Dermis blood vessel endothelial cell (primary cell): ENCODE results near the gene CDCA5. TPM values are rescaled to one million over a fixed set of nuclear protein-coding genes. Genes with fewer than 3 reads are reported as not detected.
A peak's percentile ranks its signal among the peaks of the same experiment; 100 is the strongest.

Experiments used
- DNase-seq: peaks from one replicate; pipeline ENCODE4 v3.0.0; 2010
- total RNA-seq: library from RNA; depleted of rRNA; stranded (reverse); fragments of >200 nt; gene quantifications from 2 replicates; pipeline ENCODE4 v1.2.3, GENCODE V29; 2014

CDCA5 gene
- total RNA-seq, 1 donor from 2014 or later, result 4.4 TPM

DNA sequence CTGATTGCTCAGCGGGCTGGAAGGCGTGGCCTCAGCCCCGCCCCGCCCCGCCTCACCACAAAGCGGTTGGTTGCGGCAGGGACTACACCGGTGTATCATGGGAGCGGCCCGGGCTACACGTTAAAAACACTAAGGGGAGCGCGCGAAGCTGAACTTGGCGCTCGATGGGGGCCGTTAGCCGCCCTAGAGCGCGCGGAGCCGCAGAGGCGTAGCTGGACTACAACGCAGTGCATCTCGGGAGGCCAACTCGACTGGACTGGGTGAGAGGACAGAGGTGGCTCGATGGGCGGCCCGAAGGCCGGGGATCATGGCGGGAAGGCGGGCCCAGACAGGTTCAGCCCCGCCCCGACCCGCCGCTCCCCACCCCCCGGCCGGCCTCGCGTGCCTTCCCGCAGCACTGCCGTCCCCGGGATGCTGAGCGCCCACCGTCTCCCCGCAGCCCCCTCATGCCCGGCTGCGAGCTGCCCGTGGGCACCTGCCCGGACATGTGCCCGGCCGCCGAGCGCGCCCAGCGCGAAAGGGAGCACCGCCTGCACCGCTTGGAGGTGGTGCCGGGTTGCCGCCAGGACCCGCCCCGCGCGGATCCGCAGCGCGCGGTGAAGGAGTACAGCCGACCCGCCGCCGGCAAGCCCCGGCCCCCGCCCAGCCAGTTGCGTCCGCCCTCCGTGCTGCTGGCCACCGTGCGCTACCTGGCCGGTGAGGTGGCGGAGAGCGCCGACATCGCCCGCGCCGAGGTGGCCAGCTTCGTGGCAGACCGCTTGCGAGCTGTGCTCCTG, 42.8 kb downstream of the CDCA5 start, which contains the start of gene SAC3D1:
TSS of gene SAC3D1 (plus strand) at position 364 of the 776 bp plus-strand sequence. CDS start at position 447, 83 bp downstream.
- peak; percentile 90 for DNase-seq

- no peak for DNase-seq
These were observed 43.4 kb downstream of the CDCA5 start for GRCh38 chr11:65040520-65040846.

- DNase-seq, result no peak
These were observed 46.9 kb downstream of the CDCA5 start for GRCh38 chr11:65036931-65037330.

GRCh38 chr11:65035579-65035978, 48.3 kb downstream of the CDCA5 start:
- no peak for DNase-seq

- DNase-seq, result no peak
These were observed 49.4 kb downstream of the CDCA5 start for GRCh38 chr11:65034423-65034822.

GRCh38 chr11:65032216-65032615, 51.6 kb downstream of the CDCA5 start:
- DNase-seq, result no peak

Other genes with a start within 250 kb of the CDCA5 start
- 0.34 and 0.37 TPM in 2 replicates for gene CDC42BPG, start 239.4 kb downstream of the CDCA5 start, total RNA-seq
- gene EHD1, start 205.4 kb downstream of the CDCA5 start, total RNA-seq, result 75.9 and 125 TPM in 2 replicates
- 17.7 and 24.8 TPM in 2 replicates for gene ATG2A, start 166.8 kb downstream of the CDCA5 start, total RNA-seq
- 14.1 and 15.0 TPM in 2 replicates for gene PPP2R5B, start 159.4 kb downstream of the CDCA5 start, total RNA-seq
- not detected in 2 replicates for gene GPHA2, start 148.1 kb downstream of the CDCA5 start, total RNA-seq
- gene MAJIN, start 111.9 kb downstream of the CDCA5 start, total RNA-seq, result 0.17 TPM in 1 of 2 replicates, not detected in the other
- gene BATF2, start 87.1 kb downstream of the CDCA5 start, total RNA-seq, result 0.34 and 1.1 TPM in 2 replicates
- 144 and 145 TPM in 2 replicates for gene ARL2, start 69.9 kb downstream of the CDCA5 start, total RNA-seq
- gene SNX15, start 56.6 kb downstream of the CDCA5 start, total RNA-seq, result 13.1 and 16.5 TPM in 2 replicates
- gene SAC3D1, start 42.8 kb downstream of the CDCA5 start, total RNA-seq, result 12.4 and 16.0 TPM in 2 replicates
- gene NAALADL1, start 25.5 kb downstream of the CDCA5 start, total RNA-seq, result 11.0 and 20.3 TPM in 2 replicates
- gene ZFPL1, start 182 bp upstream of the CDCA5 start, total RNA-seq, result 26.2 and 30.2 TPM in 2 replicates
- gene VPS51, start 12.2 kb upstream of the CDCA5 start, total RNA-seq, result 319 and 409 TPM in 2 replicates
- gene TM7SF2, start 27.8 kb upstream of the CDCA5 start, total RNA-seq, result 25.7 and 31.4 TPM in 2 replicates
- 8.1 and 13.1 TPM in 2 replicates for gene ZNHIT2, start 33.7 kb upstream of the CDCA5 start, total RNA-seq
- gene FAU, start 38.1 kb upstream of the CDCA5 start, total RNA-seq, result 180 and 316 TPM in 2 replicates
- gene MRPL49, start 38.3 kb upstream of the CDCA5 start, total RNA-seq, result 51.8 and 59.2 TPM in 2 replicates
- 19.2 and 28.2 TPM in 2 replicates for gene SYVN1, start 50.5 kb upstream of the CDCA5 start, total RNA-seq
- gene SPDYC, start 86.2 kb upstream of the CDCA5 start, total RNA-seq, result not detected in 2 replicates
- 97.2 and 207 TPM in 2 replicates for gene CAPN1, start 97.9 kb upstream of the CDCA5 start, total RNA-seq
- gene POLA2, start 177.9 kb upstream of the CDCA5 start, total RNA-seq, result 8.2 and 12.1 TPM in 2 replicates
- gene CDC42EP2, start 230.8 kb upstream of the CDCA5 start, total RNA-seq, result 11.4 and 12.3 TPM in 2 replicates
- gene DPF2, start 249.8 kb upstream of the CDCA5 start, total RNA-seq, result 32.7 and 60.4 TPM in 2 replicates